HepG2 (cell line): ENCODE results near the gene CCL17. TPM values are rescaled to one million over a fixed set of nuclear protein-coding genes. Genes with fewer than 3 reads are reported as not detected.

Experiments used
- FOXO1 ChIP-seq: sonication (generic); formaldehyde crosslinking; IDR thresholded peaks from 2 replicates; pipeline ENCODE4 v1.4.0; 2020; ENCODE audit warnings: missing genetic modification reagents
- GTF3A ChIP-seq: sonication (generic); formaldehyde crosslinking; conservative IDR thresholded peaks from 2 replicates; pipeline ENCODE4 v1.4.0; 2020; ENCODE audit warnings: mild to moderate bottlenecking, missing genetic modification reagents
- HNF4A ChIP-seq: sonication (generic); formaldehyde crosslinking; IDR thresholded peaks from 2 replicates; pipeline ENCODE4 v1.4.0; 2020; ENCODE audit warnings: missing genetic modification reagents
- HNF4G ChIP-seq, 2 experiments: sonication (generic) in 1 of 2; formaldehyde crosslinking in 1 of 2; IDR thresholded peaks; 2 replicates each; pipeline versions ENCODE4 v1.4.0 to v1.6.1; 2011 to 2020; ENCODE audit warnings: borderline replicate concordance in 2 of 2, low read depth in 2 of 2, mild to moderate bottlenecking in 2 of 2, low read length in 1 of 2, missing genetic modification reagents in 1 of 2, moderate library complexity in 1 of 2
- MTA1 ChIP-seq: sonication (generic); formaldehyde crosslinking; IDR thresholded peaks from 2 replicates; pipeline ENCODE4 v1.4.0; 2020; ENCODE audit warnings: missing genetic modification reagents, mild to moderate bottlenecking, borderline replicate concordance
- PAXIP1 ChIP-seq: sonication (generic); formaldehyde crosslinking; conservative IDR thresholded peaks from 2 replicates; pipeline ENCODE4 v1.4.0; 2020; ENCODE audit warnings: mild to moderate bottlenecking, missing genetic modification reagents, moderate library complexity
- PRDM10 ChIP-seq: sonication (generic); formaldehyde crosslinking; IDR thresholded peaks from 2 replicates; pipeline ENCODE4 v1.4.0; 2020; ENCODE audit warnings: low read depth, missing genetic modification reagents
- SP2 ChIP-seq: sonication (generic); formaldehyde crosslinking; IDR thresholded peaks from 2 replicates; pipeline ENCODE4 v1.5.1; 2020; ENCODE audit warnings: mild to moderate bottlenecking, missing genetic modification reagents
- ZNF430 ChIP-seq: sonication (generic); formaldehyde crosslinking; IDR thresholded peaks from 2 replicates; pipeline ENCODE4 v1.9.0; 2021; ENCODE audit warnings: mild to moderate bottlenecking, missing genetic modification reagents
- ZNF646 ChIP-seq: sonication (generic); formaldehyde crosslinking; IDR thresholded peaks from 2 replicates; pipeline ENCODE4 v1.9.0; 2021; ENCODE audit warnings: mild to moderate bottlenecking, missing genetic modification reagents
- ZNF746 ChIP-seq: sonication (generic); formaldehyde crosslinking; IDR thresholded peaks from 2 replicates; pipeline ENCODE4 v1.8.0; 2022; ENCODE audit warnings: mild to moderate bottlenecking, missing genetic modification reagents
- ZNF841 ChIP-seq: sonication (generic); formaldehyde crosslinking; IDR thresholded peaks from 2 replicates; pipeline ENCODE4 v1.8.1; 2023; ENCODE audit warnings: missing genetic modification reagents, borderline replicate concordance
- polyA plus RNA-seq, 8 experiments: library from polyadenylated mRNA; depleted of rRNA in 3 of 8; stranded (reverse) in 7 of 8; unstranded in 1 of 8; fragments of >200 nt; fragmentation: Illumina TruSeq in 4 of 8; extraction: Trizol in 4 of 8; gene quantifications; 2 replicates each; pipeline versions ENCODE4 v1.2.1 to v1.2.3, GENCODE V29; 2011 to 2016; ENCODE audit warnings: low read depth in 4 of 8, missing spikeins in 1 of 8, mixed read lengths in 1 of 8; ENCODE audit not compliant: insufficient read depth in 1 of 8
- total RNA-seq, 5 experiments: library from RNA; depleted of rRNA; stranded (reverse); fragments of >200 nt; fragmentation: Illumina TruSeq; extraction: Trizol; gene quantifications; 2 replicates each; pipeline ENCODE4 v1.2.3, GENCODE V29; 2016; ENCODE audit warnings: low read depth in 1 of 5

CCL17 gene
- total and polyA plus RNA-seq, 2 of the 13 experiments (the other 11 are each of a cell fraction or from before 2014, with no cell fraction given) = not detected

- TF ChIP-seq PRDM10 (CRISPR knock-in tag) = peak; percentile 32; the same call in 1 of the 2 replicates
- no peak for TF ChIP-seq SP2 (CRISPR knock-in tag)
- TF ChIP-seq ZNF841 (CRISPR knock-in tag) = 0 out of 2 replicates have a peak, but pooled peaks have one; percentile 16
- TF ChIP-seq MTA1 (CRISPR knock-in tag) = peak; percentile 27; the same call in 1 of the 2 replicates
- 0 out of 2 replicates have a peak, but pooled peaks have one; percentile 64 for TF ChIP-seq ZNF430 (CRISPR knock-in tag)
- peak; percentile 66 for TF ChIP-seq PAXIP1 (CRISPR knock-in tag)
- TF ChIP-seq ZNF746 (CRISPR knock-in tag) = peak; percentile 46; the same call in 1 of the 2 replicates
- TF ChIP-seq HNF4G (IDR thresholded peaks at IDR 0.05; ENCODE audit: borderline replicate concordance, low read depth, low read length) = 0 out of 2 replicates have a peak, but pooled peaks have one; percentile 36
- no peak for TF ChIP-seq HNF4G (CRISPR knock-in tag; IDR thresholded peaks at IDR 0.05; ENCODE audit: borderline replicate concordance, low read depth)
- peak; percentile 28; the same call in 1 of the 2 replicates for TF ChIP-seq FOXO1 (CRISPR knock-in tag)
- TF ChIP-seq ZNF646 (CRISPR knock-in tag) = 0 out of 2 replicates have a peak, but pooled peaks have one; percentile 25
- peak; percentile 94 for TF ChIP-seq GTF3A
- TF ChIP-seq HNF4A (CRISPR knock-in tag) = peak; percentile 72
Observed at GRCh38 chr16:57383276-57384247, 21.0 kb upstream of the CCL17 start (continued).
